ENCODE data around the gene SLAMF9. TPM values are rescaled to one million over a fixed set of nuclear protein-coding genes. Genes with fewer than 3 reads are reported as not detected.

The SLAMF9 gene
- total and polyA plus RNA-seq, 8 donors: not detected

GRCh38 chr1:159972443-159973205 is 18.6 kb upstream of the SLAMF9 start:
- H3K4me3 ChIP-seq: no peak overlapping the region
- ATAC-seq (no peak), DNase-seq (no peak)
- H3K4me1 ChIP-seq: no peaks in the 10 kb centered on the region
- TF ChIP-seq, protein P1, sequence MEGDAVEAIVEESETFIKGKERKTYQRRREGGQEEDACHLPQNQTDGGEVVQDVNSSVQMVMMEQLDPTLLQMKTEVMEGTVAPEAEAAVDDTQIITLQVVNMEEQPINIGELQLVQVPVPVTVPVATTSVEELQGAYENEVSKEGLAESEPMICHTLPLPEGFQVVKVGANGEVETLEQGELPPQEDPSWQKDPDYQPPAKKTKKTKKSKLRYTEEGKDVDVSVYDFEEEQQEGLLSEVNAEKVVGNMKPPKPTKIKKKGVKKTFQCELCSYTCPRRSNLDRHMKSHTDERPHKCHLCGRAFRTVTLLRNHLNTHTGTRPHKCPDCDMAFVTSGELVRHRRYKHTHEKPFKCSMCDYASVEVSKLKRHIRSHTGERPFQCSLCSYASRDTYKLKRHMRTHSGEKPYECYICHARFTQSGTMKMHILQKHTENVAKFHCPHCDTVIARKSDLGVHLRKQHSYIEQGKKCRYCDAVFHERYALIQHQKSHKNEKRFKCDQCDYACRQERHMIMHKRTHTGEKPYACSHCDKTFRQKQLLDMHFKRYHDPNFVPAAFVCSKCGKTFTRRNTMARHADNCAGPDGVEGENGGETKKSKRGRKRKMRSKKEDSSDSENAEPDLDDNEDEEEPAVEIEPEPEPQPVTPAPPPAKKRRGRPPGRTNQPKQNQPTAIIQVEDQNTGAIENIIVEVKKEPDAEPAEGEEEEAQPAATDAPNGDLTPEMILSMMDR (IDR thresholded peaks at IDR 0.05): no peak
- no peak overlapping the region for H3K27ac ChIP-seq
- intact Hi-C loops (cut with DNase I): no loop called here
- peaks cover 0 to 34% of the 10 kb centered on the region in 2 donors for H3K27me3 ChIP-seq
- H3K9me3 ChIP-seq: no peaks in the 10 kb centered on the region
- H3K36me3 ChIP-seq: no peaks in the 10 kb centered on the region

GRCh38 chr1:159970932-159971342 is 16.9 kb upstream of the SLAMF9 start:
- TF ChIP-seq, protein P1 (IDR thresholded peaks at IDR 0.05): no peak
- no peaks in the 10 kb centered on the region for H3K36me3 ChIP-seq
- H3K4me3 ChIP-seq: no peak overlapping the region
- no peaks in the 10 kb centered on the region for H3K9me3 ChIP-seq
- H3K27me3 ChIP-seq: peaks cover 0 to 28% of the 10 kb centered on the region in 2 donors
- DNase-seq (no peak), ATAC-seq (no peak)
- H3K4me1 ChIP-seq: no peaks in the 10 kb centered on the region
- no peak overlapping the region for H3K27ac ChIP-seq
- intact Hi-C loops (cut with DNase I): no loop called here

DNA sequence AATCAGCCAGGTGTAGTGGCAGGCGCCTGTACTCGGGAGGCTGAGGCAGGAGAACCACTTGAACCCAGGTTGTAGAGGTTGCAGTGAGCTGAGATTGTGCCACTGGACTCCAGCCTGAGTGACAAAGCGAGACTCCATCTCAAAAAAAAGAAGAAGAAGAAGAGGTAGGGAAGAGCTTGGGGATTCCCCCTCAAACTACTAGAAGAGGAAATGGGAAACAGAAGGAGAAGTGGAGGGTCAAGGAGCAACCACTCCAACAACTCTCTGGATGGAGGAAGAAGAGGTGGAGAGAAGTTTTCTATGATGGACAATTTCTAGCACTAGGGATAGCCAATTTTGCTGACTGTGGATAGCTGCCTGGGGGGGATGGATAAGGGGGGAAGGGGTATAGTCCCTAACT is 14.9 kb upstream of the SLAMF9 start:
- no peak for ATAC-seq
- no peaks in the 10 kb centered on the region for H3K36me3 ChIP-seq

DNA sequence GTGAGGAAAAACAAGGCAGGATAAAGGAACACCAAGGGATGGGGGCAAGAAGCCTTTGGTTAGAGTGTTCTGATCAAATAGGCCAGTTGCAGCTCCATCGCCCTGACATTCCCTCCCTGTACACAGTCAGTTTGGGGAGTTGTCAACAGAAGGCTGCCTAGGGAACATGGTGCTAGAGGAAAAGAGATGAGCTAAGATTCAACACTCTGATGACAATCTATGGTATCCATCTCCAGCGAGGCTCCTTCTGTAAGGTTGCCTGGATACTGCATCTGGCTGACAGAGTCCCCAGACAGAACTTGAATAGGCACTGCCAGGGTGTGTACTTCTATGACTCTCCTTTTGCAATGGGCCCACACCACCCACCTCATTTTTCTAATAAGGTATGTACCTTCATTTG is 11.2 kb upstream of the SLAMF9 start:
- ATAC-seq: no peak

More for the DNA sequence above, 14.9 kb upstream of the SLAMF9 start:
- intact Hi-C loops (cut with DNase I): no loop called here
- DNase-seq: no peak
- Histone ChIP-seq H3K9me3 (no peaks in the 10 kb centered on the region), H3K4me1 (no peaks in the 10 kb centered on the region), H3K27me3 (peaks cover 0 to 13% of the 10 kb centered on the region in 2 donors), H3K27ac (no peak overlapping the region), H3K4me3 (no peak overlapping the region)
- TF ChIP-seq, protein P1 (IDR thresholded peaks at IDR 0.05): no peak

GRCh38 chr1:159964144-159964543 is 10.1 kb upstream of the SLAMF9 start:
- no peak for ATAC-seq

More for the DNA sequence above, 11.2 kb upstream of the SLAMF9 start:
- no peak overlapping the region for H3K4me3 ChIP-seq
- H3K27ac ChIP-seq: no peak overlapping the region
- no peaks in the 10 kb centered on the region for H3K36me3 ChIP-seq
- TF ChIP-seq, protein P1 (IDR thresholded peaks at IDR 0.05): no peak
- no peaks in the 10 kb centered on the region for H3K9me3 ChIP-seq
- intact Hi-C loops (cut with DNase I): no loop called here
- peaks cover 0 to 13% of the 10 kb centered on the region in 2 donors for H3K27me3 ChIP-seq
- DNase-seq: no peak
- H3K4me1 ChIP-seq: no peaks in the 10 kb centered on the region

More at GRCh38 chr1:159964144-159964543, 10.1 kb upstream of the SLAMF9 start:
- H3K27me3 ChIP-seq: peaks cover 0 to 13% of the 10 kb centered on the region in 2 donors
- H3K27ac ChIP-seq: no peak overlapping the region
- intact Hi-C loops (cut with DNase I): no loop called here
- H3K4me1 ChIP-seq: no peaks in the 10 kb centered on the region
- H3K36me3 ChIP-seq: no peaks in the 10 kb centered on the region
- TF ChIP-seq, protein P1 (IDR thresholded peaks at IDR 0.05): no peak
- DNase-seq: no peak
- no peaks in the 10 kb centered on the region for H3K9me3 ChIP-seq
- H3K4me3 ChIP-seq: no peak overlapping the region
